HTR-8/SVneo (cell line): Measurements from ENCODE around the gene CDH1.
"Not testable (repeated sequence)": the region's sequence is repeated elsewhere in the genome, so short reads cannot be mapped to it uniquely, and the experiment has no call there.

Experiments used
- DNase-seq: peaks from one replicate; pipeline ENCODE4 v3.0.0; 2011; ENCODE audit warnings: low spot score, mixed read lengths; ENCODE audit not compliant: insufficient read length
- FAIRE-seq: peaks from 2 replicates; lab custom pipeline; 2011; peaks lifted over from hg19 to GRCh38; lab: Jason Lieb, UNC

The CDH1 gene

DNA sequence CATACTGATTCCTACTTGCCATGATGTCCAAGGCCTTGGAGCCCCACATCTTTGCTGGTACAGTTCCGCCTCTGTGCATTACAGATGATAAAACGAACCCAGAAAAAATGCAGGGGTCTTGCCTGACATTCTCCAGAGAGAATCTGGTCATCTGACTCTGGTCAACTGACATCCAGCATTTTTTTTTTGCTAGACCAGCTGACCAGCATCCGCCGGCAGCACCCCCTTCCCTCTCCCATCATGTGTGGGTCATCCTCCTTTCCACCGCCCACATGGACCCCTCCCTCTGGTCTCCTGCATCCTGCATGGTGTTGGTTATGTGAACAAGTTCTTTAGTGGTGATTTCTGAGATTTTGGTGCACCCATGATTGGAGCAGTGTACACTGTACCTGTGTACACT is 47.1 kb downstream of the CDH1 start:
- FAIRE-seq (no peak), DNase-seq (no peak)

DNA sequence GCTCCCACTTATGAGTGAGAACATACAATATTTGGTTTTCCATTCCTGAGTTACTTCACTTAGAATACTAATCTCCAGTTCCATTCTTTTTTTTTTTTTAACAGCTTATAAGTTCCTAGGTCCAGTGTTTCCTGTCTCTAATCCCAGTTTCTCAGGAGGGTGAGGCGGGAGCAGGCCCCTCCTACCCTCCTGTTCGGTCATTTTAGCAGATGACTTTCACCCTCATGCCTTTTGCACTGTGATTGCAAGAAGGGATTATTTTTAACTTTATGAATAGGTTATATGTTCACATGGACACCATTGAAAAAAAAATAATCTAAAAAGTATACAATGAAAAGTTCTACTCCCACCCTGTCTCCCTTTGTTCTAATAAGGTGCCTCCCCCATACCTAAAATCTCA is 47.6 kb downstream of the CDH1 start:
- FAIRE-seq (no peak), DNase-seq (no peak)

DNA sequence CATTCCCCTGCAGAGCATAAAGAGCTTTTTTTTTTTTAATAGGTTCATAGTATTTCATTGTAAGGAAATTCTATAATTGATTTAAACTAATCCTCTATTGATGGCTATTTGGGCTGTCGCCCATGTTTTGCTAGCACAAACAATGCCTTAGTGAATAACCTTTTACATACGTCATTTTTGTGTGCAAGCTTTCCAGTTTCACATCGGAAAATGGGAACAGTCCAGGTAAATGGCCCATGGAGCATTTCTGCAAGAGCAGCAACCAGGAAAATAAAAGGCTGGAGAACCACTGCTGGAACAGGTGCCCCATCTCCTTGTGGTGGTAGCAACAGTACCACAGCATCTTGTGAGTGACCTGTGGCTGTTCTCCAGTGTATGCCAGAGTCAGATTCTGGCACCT is 48.6 kb downstream of the CDH1 start:
- no peak for DNase-seq
- FAIRE-seq = no peak

DNA sequence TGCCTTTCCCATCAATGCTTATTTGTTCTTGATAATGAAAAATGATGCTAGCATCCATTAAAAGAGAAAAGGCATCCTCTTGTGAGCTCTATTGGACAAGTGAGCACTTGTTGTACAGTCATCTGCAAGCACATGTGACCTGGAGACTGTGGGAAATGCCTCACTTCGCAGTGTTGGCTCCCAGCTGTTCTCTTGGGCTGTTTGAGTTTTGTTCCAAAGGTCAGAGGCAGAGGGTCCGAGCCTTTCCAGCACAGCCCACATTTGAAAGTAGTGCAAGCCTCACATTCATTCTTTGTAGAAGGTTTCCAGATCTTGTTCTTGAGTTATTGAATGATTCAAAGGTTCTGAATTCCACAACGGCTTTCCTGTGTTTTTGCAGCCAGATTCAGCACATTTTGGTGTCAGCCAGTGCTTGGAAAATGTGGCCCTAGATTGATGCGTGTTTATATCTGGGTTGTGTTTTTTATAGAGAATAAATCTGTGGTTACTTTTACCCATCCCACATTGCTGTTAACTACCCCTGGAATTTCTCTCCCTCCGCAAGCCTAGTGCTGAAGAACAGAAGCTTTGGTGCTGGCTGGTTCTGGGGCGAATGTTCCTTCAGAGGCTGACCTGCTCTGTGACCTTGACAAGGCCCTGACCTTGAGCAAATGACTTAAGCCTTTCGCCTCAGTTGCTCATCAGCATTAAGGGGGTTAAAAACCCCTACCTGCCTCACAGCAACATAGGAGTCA is 49.8 kb downstream of the CDH1 start:
- DNase-seq (no peak), FAIRE-seq (no peak)

DNA sequence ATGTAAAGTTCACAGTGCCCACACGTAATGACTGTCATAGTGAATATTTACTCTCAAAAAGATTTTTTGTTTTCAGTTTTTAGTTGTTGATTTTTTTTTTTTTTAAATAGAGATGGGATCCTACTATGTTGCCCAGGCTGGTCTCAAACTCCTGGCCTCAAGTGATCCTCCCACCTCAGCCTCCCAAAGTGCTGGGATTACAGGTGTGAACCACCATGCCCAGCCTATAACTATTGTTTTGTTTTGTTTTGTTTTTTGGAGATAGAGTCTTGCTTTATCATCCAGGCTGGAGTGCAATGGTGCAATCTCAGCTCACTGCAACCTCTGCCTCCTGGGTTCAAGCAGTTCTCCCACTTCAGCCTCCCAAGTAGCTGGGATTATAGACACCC is 50.3 kb downstream of the CDH1 start:
- not testable (repeated sequence) for DNase-seq, FAIRE-seq

DNA sequence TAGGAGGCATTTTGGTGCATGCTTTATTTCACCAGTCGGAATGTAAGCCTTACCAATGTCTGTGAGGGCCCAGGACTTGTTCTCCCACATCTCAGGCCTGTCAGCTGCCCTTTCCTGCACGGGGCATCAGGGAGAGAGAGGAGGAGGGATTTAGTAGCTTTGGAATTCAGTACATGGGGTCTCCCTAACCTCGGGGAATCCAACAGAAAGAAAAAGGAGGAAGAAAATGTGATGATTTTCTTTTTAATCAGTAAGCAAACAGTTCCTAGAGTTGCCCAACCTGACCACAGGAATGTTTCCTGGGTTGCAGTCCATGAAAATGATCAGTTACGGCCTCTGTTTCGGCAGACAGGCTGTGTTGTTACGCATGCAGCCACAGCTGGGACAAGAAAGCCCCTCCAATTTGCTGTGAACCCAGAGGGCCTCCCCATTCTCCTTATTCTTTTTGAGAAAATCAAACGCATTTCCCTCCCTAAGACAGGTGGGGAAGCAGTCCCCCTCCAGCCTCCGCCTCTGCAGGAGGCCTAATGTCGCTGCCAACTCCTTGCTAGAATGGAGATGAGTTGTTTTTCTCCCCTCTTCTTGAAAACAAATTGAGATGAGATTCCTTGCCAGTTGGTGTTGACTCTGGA is 53.2 kb downstream of the CDH1 start:
- FAIRE-seq (peak; percentile 83), DNase-seq (peak; percentile 78)

DNA sequence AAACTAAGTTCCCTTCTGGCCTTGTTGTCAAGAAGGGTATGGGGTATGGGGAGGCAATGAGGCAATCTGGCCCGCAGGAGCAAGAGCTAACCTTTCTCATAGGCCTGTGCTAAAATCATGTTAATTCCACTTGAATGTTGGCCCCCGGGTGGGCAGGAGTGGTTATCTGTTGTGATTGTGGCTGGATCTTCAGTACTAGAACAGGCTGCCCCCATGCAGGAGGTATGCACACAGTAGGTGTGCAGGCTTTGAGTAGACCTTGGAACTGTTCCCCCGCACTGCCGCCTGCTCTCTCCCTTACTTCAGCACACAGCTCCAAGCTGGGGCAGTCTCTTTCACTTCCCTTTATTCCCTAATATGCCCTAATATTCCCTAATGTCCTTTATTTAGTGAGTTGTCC is 53.9 kb downstream of the CDH1 start:
- no peak for FAIRE-seq
- no peak for DNase-seq

DNA sequence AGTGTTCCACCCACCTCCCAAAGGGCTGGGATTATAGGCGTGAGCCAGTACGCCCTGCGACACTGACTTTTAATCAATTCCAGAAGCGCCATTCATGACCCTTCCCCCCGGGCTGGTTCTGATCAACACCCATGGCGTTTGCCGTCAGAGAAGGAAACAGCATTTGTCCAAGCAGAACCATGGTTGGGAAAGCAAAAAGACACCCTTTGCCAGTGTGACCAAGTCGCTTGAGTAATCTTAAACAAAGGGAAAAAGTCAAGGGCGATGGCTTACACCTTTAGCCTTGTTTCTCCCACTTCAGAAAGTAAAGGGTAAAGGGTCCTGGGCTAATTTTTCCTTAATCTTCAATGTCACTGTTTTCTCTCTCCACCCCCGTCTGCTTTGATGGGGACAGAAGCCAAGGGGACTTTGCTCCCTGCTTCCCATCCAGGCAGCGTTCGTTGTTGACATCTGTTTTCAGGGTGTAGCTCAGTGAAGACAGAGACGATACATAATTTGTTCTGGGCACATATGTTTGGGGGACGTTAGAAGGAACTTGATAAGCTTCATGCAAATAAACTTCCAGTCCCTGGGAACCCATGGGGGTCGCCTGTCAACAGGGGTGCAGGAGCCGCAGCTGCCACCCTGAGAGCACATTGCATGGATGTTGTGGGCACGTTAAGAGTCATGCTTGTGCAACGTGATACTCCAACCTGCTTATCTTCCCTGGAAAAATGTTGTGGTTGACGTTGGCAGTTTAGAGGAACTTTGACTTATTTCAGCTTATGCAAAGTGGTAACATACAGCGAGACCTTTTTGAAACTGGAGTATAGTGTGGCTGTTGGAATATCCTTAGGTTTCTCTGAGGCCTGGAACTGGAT is 55.6 kb downstream of the CDH1 start:
- FAIRE-seq (peak; percentile 89), DNase-seq (peak; percentile 45)

DNA sequence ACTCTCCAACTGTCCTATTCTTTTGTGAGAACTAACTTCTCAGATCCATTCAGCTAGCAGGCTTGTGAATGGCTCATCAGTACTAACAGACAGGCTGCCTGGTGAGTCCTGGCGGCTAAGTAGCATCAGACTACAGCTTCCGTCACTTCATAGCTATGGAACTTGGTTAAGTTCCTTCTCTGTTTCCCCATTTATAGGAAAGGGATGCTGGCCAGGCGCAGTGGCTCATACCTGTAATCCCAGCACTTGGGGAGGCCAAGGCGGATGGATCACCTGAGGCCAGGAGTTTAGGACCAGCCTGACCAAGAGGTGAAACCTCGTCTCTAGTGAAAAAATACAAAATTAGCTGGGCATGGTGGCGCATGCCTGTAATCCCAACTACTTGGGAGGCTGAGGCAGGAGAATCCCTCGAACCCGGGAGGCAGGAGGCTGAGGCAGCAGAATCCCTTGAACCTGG is 56.3 kb downstream of the CDH1 start:
- DNase-seq = no peak

DNA sequence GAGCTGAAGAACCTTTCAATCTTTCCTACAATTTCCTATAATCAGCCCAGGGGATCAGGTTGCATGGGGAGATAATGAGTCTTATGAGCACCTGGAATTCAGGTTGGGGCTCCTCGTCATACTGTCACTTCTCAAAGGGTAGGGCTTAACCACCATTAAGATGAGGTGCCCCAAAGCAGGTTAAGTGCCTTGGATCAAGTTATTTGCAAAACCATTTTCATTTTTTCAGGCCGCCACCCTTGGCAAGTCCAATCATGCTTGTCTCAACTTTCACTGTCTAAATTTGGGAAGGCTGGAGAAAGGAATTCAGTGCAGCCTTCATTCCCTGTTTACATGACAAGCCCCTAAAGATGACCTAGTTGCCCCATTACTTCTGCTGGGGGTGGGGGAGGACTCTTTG is 61.3 kb downstream of the CDH1 start:
- DNase-seq (no peak), FAIRE-seq (no peak)

More for the DNA sequence above, 56.3 kb downstream of the CDH1 start:
- FAIRE-seq = no peak

DNA sequence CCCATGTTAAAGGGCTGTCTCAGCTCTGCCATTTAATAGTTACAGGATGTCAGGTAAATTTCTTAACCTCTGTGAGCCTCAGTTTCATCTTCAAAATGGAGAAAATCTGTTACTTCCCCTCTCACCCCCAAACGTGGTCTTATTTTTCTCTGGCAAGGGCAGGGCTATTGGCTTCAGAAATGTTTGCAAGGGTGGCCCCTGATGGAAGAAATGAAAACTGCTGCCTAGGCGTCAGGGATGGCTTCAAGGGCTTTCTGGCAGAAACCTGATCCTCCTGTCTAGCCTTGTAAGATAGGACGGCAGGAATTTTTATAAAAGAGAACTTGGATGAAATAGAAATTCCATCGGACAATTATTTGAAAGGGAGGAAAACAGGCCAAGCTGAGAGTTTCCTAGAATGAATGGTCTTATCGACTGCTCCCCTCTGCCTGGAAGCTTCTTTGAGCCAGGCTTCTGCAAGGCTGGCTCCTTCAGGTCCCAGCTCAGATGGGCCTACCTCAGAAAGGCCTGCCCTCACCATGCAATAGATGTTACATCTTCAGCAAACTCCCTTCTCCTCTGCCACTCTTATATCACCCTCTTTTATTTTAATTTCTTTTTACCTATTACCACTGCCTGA is 63.3 kb downstream of the CDH1 start:
- FAIRE-seq = no peak
- DNase-seq = peak; percentile 91

DNA sequence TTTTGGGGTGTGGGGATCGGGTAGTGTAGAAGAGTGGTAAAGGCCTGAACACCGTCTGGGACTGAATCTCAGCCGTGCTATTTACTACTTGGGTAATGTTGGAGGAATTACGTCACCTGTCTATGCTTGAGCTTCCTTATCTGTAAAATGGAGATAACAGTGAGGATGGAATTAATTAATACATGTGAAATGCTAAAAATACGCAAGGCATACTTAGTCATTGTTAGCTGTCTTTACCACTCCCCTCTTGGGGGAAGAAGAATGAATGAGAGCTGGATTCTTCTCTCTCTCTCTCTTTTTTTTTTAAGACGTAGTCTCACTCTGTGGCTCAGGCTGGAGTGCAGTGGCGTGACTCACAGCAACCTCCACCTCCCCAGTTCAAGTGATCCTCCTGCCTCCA is 65.1 kb downstream of the CDH1 start:
- no peak for DNase-seq
- peak; percentile 4 for FAIRE-seq

DNA sequence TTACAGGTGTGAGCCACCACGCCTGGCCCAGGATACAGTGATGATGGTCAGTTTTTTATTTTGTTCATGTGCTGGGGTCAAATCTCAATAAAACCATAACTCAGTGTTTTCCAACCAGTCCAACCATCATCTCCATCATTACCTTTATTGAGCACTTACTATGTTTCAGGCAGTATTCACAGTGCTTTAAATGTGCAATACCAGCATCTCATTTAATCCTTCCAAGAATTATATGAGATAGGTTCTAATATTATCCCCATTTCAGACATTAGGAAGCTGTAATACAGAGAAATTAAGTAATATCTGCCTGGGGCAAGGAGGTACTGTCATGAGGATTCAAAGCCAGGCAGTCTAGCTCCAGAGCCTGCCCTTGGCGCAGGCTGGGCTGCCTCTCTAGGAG is 69.3 kb downstream of the CDH1 start:
- DNase-seq = no peak
- no peak for FAIRE-seq

DNA sequence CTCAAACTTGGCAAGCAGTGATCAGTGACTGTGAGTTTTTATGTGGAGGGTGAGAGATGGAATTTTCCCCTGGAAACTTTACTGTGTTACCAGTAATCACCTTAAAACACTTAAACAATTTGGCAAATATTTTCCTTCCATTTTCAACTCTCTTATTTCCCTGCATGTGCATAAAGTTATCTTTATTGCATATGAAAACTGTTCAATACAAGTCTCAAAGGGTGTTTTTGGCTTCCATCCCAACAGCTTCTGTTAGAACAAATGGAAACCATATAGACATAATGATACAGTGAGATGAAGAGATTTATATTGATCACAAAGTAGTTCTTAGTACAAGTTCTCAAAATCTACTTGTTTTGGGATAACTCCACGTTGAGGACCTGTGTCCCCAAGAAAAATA is 69.9 kb downstream of the CDH1 start:
- FAIRE-seq (no peak), DNase-seq (no peak)

DNA sequence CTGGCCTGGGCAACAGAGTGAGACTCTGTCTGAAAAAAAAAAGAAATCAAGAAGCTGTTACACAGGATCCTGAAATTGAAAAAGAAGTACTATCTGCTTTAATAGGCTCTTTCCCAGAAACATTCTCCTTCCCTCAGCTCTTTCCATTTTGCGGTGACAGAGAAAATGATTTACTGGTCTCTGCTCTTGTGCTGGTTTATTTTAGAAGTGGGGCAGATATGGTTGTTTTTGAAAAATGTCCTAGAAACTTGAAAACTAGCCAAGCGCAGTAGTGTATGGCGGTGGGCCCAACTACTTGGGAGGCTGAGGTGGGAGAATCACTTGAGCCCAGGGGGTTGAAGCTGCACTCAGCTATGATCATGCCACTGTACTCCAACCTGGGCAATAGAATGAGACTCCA is 77.4 kb downstream of the CDH1 start:
- FAIRE-seq = no peak
- no peak for DNase-seq

DNA sequence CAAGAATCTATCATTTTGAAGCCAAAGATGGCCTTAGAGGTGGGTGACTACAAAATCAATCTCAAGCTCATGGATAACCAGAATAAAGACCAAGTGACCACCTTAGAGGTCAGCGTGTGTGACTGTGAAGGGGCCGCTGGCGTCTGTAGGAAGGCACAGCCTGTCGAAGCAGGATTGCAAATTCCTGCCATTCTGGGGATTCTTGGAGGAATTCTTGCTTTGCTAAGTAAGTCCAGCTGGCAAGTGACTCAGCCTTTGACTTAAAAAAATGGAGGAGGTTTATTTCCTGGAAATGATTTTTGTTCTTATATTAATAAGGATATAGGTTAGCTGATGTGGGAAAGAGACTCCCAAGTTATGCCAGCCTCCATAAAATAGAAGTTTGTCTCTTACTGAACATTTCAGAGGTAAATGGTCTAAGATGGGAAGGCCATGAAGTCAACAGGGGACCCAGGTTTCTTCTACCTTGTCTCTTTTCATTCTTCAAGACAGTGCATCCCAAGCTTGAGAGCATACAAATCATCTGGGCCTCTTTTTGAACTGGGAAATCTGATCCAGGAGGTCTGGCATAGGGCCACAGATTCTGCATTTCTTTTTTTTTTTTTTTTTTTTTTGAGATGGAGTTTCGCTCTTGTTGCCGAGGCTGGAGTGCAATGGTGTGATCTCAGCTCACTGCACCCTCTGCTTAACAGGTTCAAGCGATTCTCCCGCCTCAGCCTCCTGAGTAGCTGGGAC is 86.5 kb downstream of the CDH1 start:
- FAIRE-seq (peak; percentile 92), DNase-seq (peak; percentile 85)

DNA sequence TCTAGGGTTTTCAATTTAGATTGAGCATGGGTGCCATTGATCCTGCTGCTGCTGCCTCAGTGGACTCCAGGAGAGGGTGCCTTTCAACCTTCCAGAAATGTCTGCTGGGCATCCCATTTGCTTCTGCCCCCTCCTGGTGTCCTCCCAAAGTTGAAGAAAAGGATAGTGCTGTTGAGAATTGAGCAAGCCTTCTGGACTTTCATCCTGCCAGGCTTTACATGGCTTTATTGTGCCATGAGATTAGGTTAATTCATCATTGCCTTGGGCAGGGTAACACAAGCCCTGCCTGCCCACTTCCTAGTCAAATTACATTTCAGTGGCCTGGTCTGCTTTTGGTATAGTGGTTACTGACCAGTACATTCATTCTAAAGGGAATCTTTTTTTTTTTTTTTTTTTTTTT is 88.3 kb downstream of the CDH1 start:
- no peak for DNase-seq
- no peak for FAIRE-seq

DNA sequence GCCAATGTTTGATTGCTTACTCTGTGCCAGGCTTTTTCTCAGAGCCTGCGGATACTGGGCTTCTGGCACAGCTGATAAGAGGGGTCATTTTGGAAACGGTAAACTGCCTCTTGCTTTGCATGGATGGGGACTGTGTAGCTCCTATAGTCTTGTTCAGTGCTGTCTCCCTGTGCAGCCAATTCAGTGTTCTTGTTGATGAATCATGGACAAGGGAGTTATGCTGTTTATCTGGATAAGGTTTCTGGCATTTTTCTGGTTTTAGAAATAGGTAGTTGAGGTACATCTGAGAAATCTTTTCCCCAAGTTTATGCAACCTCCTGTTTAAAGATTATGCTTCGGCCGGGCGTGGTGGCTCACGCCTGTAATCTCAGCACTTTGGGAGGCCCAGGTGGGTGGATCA is 89.6 kb downstream of the CDH1 start:
- DNase-seq = no peak
- FAIRE-seq = no peak

DNA sequence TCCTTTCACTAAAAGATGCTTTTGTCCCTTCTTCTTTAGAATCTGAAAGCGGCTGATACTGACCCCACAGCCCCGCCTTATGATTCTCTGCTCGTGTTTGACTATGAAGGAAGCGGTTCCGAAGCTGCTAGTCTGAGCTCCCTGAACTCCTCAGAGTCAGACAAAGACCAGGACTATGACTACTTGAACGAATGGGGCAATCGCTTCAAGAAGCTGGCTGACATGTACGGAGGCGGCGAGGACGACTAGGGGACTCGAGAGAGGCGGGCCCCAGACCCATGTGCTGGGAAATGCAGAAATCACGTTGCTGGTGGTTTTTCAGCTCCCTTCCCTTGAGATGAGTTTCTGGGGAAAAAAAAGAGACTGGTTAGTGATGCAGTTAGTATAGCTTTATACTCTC is 96.2 kb downstream of the CDH1 start:
- FAIRE-seq (no peak), DNase-seq (no peak)

DNA sequence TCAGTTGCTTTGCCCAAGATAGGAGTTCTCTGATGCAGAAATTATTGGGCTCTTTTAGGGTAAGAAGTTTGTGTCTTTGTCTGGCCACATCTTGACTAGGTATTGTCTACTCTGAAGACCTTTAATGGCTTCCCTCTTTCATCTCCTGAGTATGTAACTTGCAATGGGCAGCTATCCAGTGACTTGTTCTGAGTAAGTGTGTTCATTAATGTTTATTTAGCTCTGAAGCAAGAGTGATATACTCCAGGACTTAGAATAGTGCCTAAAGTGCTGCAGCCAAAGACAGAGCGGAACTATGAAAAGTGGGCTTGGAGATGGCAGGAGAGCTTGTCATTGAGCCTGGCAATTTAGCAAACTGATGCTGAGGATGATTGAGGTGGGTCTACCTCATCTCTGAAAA is 97.5 kb downstream of the CDH1 start:
- DNase-seq (no peak), FAIRE-seq (no peak)
